Naive B cell (primary cell): Measurements from ENCODE around the gene CSKMT. TPM values are rescaled to one million over a fixed set of nuclear protein-coding genes. Genes with fewer than 3 reads are reported as not detected.
"Not testable (repeated sequence)": the region's sequence is repeated elsewhere in the genome, so short reads cannot be mapped to it uniquely, and the experiment has no call there.

Experiments used
- ATAC-seq, 2 donors: fragments of 150-1000 bp; cut with Tn5 transposase; 2 replicates each; pipeline ENCODE4 v1.10.0; 2021; ENCODE audit warnings: low read depth in 2 of 2, mild to moderate bottlenecking in 2 of 2, moderate library complexity in 2 of 2
- DNase-seq: peaks from one replicate; pipeline ENCODE4 v3.0.0; 2022
- H3K27ac Mint-ChIP-seq, 6 donors: one replicate each; pipeline ENCODE4 v1.8.0; 2020 to 2022; ENCODE audit warnings: mild to moderate bottlenecking in 6 of 6, mixed read lengths in 6 of 6, moderate library complexity in 5 of 6, inconsistent platforms in 2 of 6
- H3K27me3 Mint-ChIP-seq, 3 donors: one replicate each; pipeline ENCODE4 v1.8.0; 2021 to 2022; ENCODE audit warnings: mixed read lengths in 3 of 3, mild to moderate bottlenecking in 1 of 3
- H3K36me3 Mint-ChIP-seq, 2 donors: one replicate each; pipeline ENCODE4 v1.8.0; 2020 to 2022; ENCODE audit warnings: mixed read lengths in 2 of 2, inconsistent platforms in 1 of 2, mild to moderate bottlenecking in 1 of 2
- H3K4me1 Mint-ChIP-seq, 3 donors: one replicate each; pipeline ENCODE4 v1.8.0; 2020 to 2022; ENCODE audit warnings: mixed read lengths in 3 of 3, inconsistent platforms in 1 of 3, mild to moderate bottlenecking in 1 of 3, moderate library complexity in 1 of 3
- H3K4me3 Mint-ChIP-seq, 8 donors: one replicate each; pipeline ENCODE4 v1.8.0; 2020 to 2022; ENCODE audit warnings: mild to moderate bottlenecking in 8 of 8, mixed read lengths in 8 of 8, moderate library complexity in 8 of 8, inconsistent platforms in 2 of 8
- H3K9me3 Mint-ChIP-seq, 7 donors: one replicate each; pipeline ENCODE4 v1.8.0; 2020 to 2022; ENCODE audit warnings: mixed read lengths in 7 of 7, mild to moderate bottlenecking in 5 of 7, inconsistent platforms in 2 of 7, moderate library complexity in 1 of 7
- polyA plus RNA-seq, 6 donors: library from polyadenylated mRNA; unstranded; fragments of 300-500 nt; fragmentation: Illumina TruSeq; gene quantifications; one replicate each; pipeline ENCODE4 v1.2.3, GENCODE V29; 2021; ENCODE audit warnings: low read depth in 6 of 6

The CSKMT gene, protein sequence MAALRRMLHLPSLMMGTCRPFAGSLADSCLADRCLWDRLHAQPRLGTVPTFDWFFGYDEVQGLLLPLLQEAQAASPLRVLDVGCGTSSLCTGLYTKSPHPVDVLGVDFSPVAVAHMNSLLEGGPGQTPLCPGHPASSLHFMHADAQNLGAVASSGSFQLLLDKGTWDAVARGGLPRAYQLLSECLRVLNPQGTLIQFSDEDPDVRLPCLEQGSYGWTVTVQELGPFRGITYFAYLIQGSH
- 1 to 10 TPM; 2.1 to 8.4 (median 4.8) TPM for polyA plus RNA-seq

GRCh38 chr11:62665075-62665598 is at the start of gene CSKMT, which contains the start of gene C11orf98:
Gene CSKMT (plus strand): TSS chr11:62665312. CDS start chr11:62665880, 568 bp downstream.
Gene C11orf98 (minus strand): TSS chr11:62665210. CDS start chr11:62665169, 41 bp downstream.
- Mint-ChIP-seq H3K4me3 (peak within 1 kb of the TSS; percentile 95 to 100 (median 97)), H3K27me3 (no peaks in the 10 kb centered on the region), H3K36me3 (peaks cover 7% of the 10 kb centered on the region in 2 donors), H3K9me3 (no peaks in the 10 kb centered on the region), H3K4me1 (peaks cover 25 to 58% (median 41%) of the 10 kb centered on the region in 3 donors), H3K27ac (peak within 1 kb of the TSS; percentile 82 to 99 (median 96))
- peak; percentile 93 for ATAC-seq
- DNase-seq, result peak; percentile 96

GRCh38 chr11:62615521-62615920 is 49.6 kb upstream of the CSKMT start:
- Mint-ChIP-seq H3K27me3 (no peaks in the 10 kb centered on the region), H3K36me3 (no peaks in the 10 kb centered on the region), H3K4me3 (peak overlapping the region in 1 of 8 donors; percentile 15), H3K9me3 (peaks cover 0 to 2% (median 0%) of the 10 kb centered on the region in 7 donors), H3K4me1 (peaks cover 21 to 34% (median 31%) of the 10 kb centered on the region in 3 donors), H3K27ac (peak overlapping the region in 1 of 6 donors; percentile 96)
- DNase-seq, result no peak
- ATAC-seq, result no peak

GRCh38 chr11:62616957-62617356 is 48.2 kb upstream of the CSKMT start:
- peaks cover 24 to 32% (median 30%) of the 10 kb centered on the region in 3 donors for H3K4me1 Mint-ChIP-seq
- not testable (repeated sequence) for H3K27me3 Mint-ChIP-seq, ATAC-seq, H3K4me3 Mint-ChIP-seq, H3K9me3 Mint-ChIP-seq, H3K36me3 Mint-ChIP-seq, DNase-seq
- H3K27ac Mint-ChIP-seq, result peak overlapping the region in 1 of 6 donors; percentile 66

GRCh38 chr11:62621027-62621566 is 44.0 kb upstream of the CSKMT start:
- peak overlapping the region; percentile 91 to 98 (median 95) for H3K4me3 Mint-ChIP-seq

GRCh38 chr11:62621567-62622470 is 43.3 kb upstream of the CSKMT start, which contains the start of gene B3GAT3:
Gene B3GAT3 (minus strand): TSS chr11:62621986. CDS start chr11:62621947, 39 bp downstream.
- DNase-seq, result peak; percentile 98

More at GRCh38 chr11:62621027-62621566, 44.0 kb upstream of the CSKMT start:
- Mint-ChIP-seq H3K4me1 (peaks cover 19 to 31% (median 20%) of the 10 kb centered on the region in 3 donors), H3K36me3 (peaks cover 0 to 14% of the 10 kb centered on the region in 2 donors), H3K9me3 (no peaks in the 10 kb centered on the region), H3K27ac (peak overlapping the region; percentile 94 to 99 (median 98)), H3K27me3 (no peaks in the 10 kb centered on the region)
- ATAC-seq, result no peak
- no peak for DNase-seq

GRCh38 chr11:62622476-62623089 is 42.5 kb upstream of the CSKMT start:
- H3K36me3 Mint-ChIP-seq, result peaks cover 0 to 25% of the 10 kb centered on the region in 2 donors
- DNase-seq (no peak), ATAC-seq (no peak)
- no peaks in the 10 kb centered on the region for H3K9me3 Mint-ChIP-seq
- H3K27me3 Mint-ChIP-seq, result no peaks in the 10 kb centered on the region
- peak overlapping the region in 7 of 8 donors; percentile 91 to 97 (median 92) for H3K4me3 Mint-ChIP-seq
- peak overlapping the region; percentile 97 to 100 (median 98) for H3K27ac Mint-ChIP-seq
- H3K4me1 Mint-ChIP-seq, result peaks cover 19 to 31% (median 20%) of the 10 kb centered on the region in 3 donors

More at GRCh38 chr11:62621567-62622470, 43.3 kb upstream of the CSKMT start, which contains the start of gene B3GAT3:
- H3K36me3 Mint-ChIP-seq, result peaks cover 0 to 20% of the 10 kb centered on the region in 2 donors
- H3K4me3 Mint-ChIP-seq, result peak within 1 kb of the TSS; percentile 91 to 98 (median 95)
- peak; percentile 85 to 86 for ATAC-seq
- H3K27ac Mint-ChIP-seq, result peak within 1 kb of the TSS; percentile 98 to 100 (median 98)
- H3K27me3 Mint-ChIP-seq, result no peaks in the 10 kb centered on the region
- H3K4me1 Mint-ChIP-seq, result peaks cover 19 to 31% (median 20%) of the 10 kb centered on the region in 3 donors
- no peaks in the 10 kb centered on the region for H3K9me3 Mint-ChIP-seq

GRCh38 chr11:62627713-62628112 is 37.4 kb upstream of the CSKMT start:
- no peak for DNase-seq
- no peak overlapping the region for H3K4me3 Mint-ChIP-seq
- peak overlapping the region in 2 of 6 donors; percentile 22 to 26 for H3K27ac Mint-ChIP-seq
- peaks cover 0 to 8% (median 7%) of the 10 kb centered on the region in 3 donors for H3K4me1 Mint-ChIP-seq
- H3K27me3 Mint-ChIP-seq, result no peaks in the 10 kb centered on the region
- no peaks in the 10 kb centered on the region for H3K9me3 Mint-ChIP-seq
- no peak for ATAC-seq
- H3K36me3 Mint-ChIP-seq, result peaks cover 12 to 42% of the 10 kb centered on the region in 2 donors

DNA sequence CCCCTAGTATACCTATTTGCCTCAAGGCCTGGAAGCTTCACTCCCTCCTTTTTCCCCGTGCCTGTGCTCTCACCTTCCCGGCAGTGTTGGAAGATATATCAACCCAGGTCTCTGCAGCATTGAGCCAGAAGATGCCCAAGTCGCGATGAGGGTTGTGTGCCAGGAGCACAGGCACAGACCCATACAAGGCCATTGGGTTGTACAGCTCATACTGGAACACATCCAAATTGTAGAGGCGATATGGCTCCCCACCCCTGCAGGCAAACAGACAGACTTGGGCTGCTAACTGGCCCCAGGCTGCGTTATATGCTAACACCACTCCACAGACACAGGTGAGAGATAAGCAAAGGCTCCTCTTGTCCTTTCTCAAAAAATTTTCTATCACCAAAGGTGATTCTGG is 32.6 kb upstream of the CSKMT start:
- ATAC-seq (no peak), DNase-seq (no peak)
- Mint-ChIP-seq H3K4me3 (peak overlapping the region in 1 of 8 donors; percentile 33), H3K27ac (peak overlapping the region in 2 of 6 donors; percentile 46 to 72), H3K27me3 (no peaks in the 10 kb centered on the region), H3K36me3 (peaks cover 20 to 25% of the 10 kb centered on the region in 2 donors), H3K9me3 (no peaks in the 10 kb centered on the region), H3K4me1 (peaks cover 1 to 18% (median 15%) of the 10 kb centered on the region in 3 donors)

DNA sequence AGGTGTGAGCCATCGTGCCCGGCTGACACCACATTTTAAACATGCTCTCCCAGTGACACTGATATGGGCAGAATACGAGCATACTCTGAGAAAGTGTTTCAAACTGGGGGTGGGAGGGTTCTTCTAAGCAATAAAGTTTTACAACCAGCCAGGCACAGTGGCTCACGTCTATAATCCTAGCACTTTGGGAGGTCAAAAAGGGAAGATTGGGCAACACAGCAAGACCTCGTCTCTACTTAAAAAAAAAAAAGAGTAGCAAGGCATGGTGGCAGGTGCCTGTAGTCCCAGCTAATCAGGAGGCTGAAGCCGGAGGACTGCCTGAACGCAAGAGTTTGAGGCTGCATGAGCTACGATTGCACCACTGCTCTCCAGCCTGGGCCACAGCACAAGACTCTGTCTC is 20.9 kb upstream of the CSKMT start:
- no peak for DNase-seq
- Mint-ChIP-seq H3K36me3 (peaks cover 0 to 6% of the 10 kb centered on the region in 2 donors), H3K4me1 (peaks cover 21 to 46% (median 31%) of the 10 kb centered on the region in 3 donors), H3K4me3 (peak overlapping the region in 6 of 8 donors; percentile 26 to 93 (median 62)), H3K9me3 (no peaks in the 10 kb centered on the region), H3K27ac (peak overlapping the region in 2 of 6 donors; percentile 49 to 93), H3K27me3 (no peaks in the 10 kb centered on the region)
- ATAC-seq, result no peak

GRCh38 chr11:62645671-62645945 is 19.5 kb upstream of the CSKMT start:
- no peak for DNase-seq

GRCh38 chr11:62645946-62646824 is 18.9 kb upstream of the CSKMT start, which contains the start of gene GANAB:
Gene GANAB (minus strand): TSS chr11:62646613. CDS start chr11:62646599, 14 bp downstream.
- DNase-seq, result peak; percentile 97
- ATAC-seq, result peak; percentile 99
- Mint-ChIP-seq H3K36me3 (no peaks in the 10 kb centered on the region), H3K27me3 (no peaks in the 10 kb centered on the region), H3K4me1 (peaks cover 12 to 31% (median 28%) of the 10 kb centered on the region in 3 donors), H3K9me3 (no peaks in the 10 kb centered on the region), H3K4me3 (peak within 1 kb of the TSS; percentile 77 to 97 (median 94)), H3K27ac (peak within 1 kb of the TSS; percentile 89 to 98 (median 95))

More at GRCh38 chr11:62645671-62645945, 19.5 kb upstream of the CSKMT start:
- H3K27ac Mint-ChIP-seq, result peak overlapping the region; percentile 63 to 97 (median 94)
- no peaks in the 10 kb centered on the region for H3K36me3 Mint-ChIP-seq
- ATAC-seq, result no peak
- peak overlapping the region; percentile 77 to 97 (median 94) for H3K4me3 Mint-ChIP-seq
- H3K27me3 Mint-ChIP-seq, result no peaks in the 10 kb centered on the region
- peaks cover 16 to 34% (median 28%) of the 10 kb centered on the region in 3 donors for H3K4me1 Mint-ChIP-seq
- H3K9me3 Mint-ChIP-seq, result no peaks in the 10 kb centered on the region
